COLO829 (cell line): ENCODE measurements around the gene DYNLL1.
"Not testable (repeated sequence)": the region's sequence is repeated elsewhere in the genome, so short reads cannot be mapped to it uniquely, and the experiment has no call there.

Experiments used
- DNase-seq: peaks from one replicate; pipeline ENCODE4 v3.0.0; 2012; ENCODE audit warnings: low spot score

DYNLL1 gene

GRCh38 chr12:120515496-120515895 is 19.6 kb downstream of the DYNLL1 start:
- no peak for DNase-seq

GRCh38 chr12:120519324-120519723 is 23.4 kb downstream of the DYNLL1 start:
- not testable (repeated sequence) for DNase-seq

DNA sequence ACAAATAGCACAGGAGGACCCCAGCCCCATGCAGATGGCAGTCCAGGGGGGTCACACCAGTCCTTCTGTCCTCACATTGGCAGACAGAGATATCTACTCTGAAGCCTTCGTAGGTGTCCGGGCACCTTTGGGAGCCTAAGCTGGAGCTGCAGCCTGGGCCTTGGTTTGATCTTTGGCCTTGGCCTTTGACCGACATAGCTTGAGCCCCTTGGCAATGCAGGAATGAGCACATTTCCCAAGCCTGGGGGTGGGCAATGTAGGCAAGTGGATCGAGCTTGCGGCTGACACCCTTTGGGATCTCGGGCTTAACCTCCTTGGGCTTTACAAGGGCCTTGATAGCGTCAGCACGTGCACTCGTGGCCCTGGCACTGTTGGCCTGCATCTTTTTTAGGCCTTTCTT is 26.7 kb downstream of the DYNLL1 start:
- DNase-seq: no peak

DNA sequence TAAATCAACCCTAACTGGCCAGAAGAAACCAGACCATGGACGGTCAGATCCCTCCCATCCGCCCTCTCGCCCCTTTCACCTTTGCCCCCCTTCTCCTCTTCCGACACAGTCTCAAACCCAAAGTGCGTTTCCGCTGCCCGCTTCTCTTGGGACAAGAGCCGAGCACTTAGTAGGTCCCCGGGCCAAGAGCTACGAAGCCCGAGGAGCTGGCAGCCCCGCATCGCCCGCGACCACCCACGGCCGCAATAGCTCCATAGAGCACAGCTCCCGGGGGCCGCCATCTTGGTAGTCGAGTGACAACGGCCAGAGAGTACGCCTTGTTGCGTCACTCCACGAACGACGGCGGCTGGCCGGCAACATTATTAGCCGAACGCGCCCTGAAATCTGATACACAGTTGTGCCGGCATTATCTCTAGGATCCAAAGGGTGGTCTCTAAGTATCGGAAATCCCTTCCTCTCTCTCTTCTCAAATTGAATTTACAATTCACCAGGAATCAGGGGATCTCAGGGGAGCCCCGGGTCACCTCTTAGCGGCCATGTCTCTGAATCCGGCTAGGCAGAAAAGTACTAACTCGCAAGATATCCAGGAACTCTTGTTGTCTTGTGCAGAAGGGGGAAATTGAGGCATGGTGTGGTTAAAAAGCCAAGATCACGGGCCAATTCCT is 33.1 kb downstream of the DYNLL1 start, which contains the start of gene COQ5:
Gene COQ5 (minus strand): TSS at position 298 of the 665 bp plus-strand sequence. CDS start 17 bp downstream, at position 281.
- DNase-seq: peak; percentile 85

- peak; percentile 43 for DNase-seq
Measured at GRCh38 chr12:120529641-120530417, 33.9 kb downstream of the DYNLL1 start.

DNA sequence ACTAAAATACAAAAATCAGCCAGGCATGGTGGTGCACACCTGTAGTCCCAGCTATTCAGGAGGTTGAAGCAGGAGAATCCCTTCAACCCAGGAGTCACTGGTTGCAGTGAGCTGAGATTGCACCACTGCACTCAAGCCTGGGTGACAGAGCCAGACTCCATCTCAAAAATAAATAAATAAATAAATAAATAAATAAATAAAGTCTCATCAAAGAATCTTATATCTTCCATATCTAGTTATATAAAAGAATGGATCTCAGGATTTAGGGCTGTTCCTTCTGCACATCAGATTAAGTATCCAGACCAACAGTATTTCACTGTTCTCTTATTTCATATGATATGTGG is 34.5 kb downstream of the DYNLL1 start:
- DNase-seq: not testable (repeated sequence)

DNA sequence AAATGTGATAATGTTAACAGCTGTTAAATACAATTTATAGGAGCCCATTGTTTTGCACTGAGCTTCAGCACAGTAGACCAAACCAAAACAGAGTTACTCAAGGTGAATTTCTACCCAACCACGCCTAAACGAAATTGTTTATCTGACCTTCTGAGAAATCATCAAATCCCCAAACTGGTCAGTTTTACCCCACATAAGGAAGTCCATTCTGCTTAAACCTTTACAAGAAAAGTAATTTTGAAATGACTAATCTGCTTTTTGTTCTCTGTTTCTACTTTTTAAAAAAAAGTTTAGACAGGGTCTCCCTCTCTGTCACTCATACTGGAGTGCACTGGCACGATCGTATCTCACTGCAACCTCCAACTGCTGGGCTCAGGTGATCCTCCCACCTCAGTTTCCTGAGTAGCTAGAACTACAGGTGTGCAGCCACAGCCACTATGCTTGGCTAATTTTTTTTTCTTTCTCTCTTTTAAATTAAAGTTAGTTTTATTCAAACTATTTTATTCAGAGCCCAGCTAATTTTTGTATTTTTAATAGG is 36.9 kb downstream of the DYNLL1 start:
- no peak for DNase-seq

- peak; percentile 96 for DNase-seq
Measured at GRCh38 chr12:120534203-120534702, 38.3 kb downstream of the DYNLL1 start, which contains the start of gene RNF10. Gene RNF10, plus strand, starts transcription at chr12:120534356. Its CDS starts 456 bp downstream, at chr12:120534812.

DNA sequence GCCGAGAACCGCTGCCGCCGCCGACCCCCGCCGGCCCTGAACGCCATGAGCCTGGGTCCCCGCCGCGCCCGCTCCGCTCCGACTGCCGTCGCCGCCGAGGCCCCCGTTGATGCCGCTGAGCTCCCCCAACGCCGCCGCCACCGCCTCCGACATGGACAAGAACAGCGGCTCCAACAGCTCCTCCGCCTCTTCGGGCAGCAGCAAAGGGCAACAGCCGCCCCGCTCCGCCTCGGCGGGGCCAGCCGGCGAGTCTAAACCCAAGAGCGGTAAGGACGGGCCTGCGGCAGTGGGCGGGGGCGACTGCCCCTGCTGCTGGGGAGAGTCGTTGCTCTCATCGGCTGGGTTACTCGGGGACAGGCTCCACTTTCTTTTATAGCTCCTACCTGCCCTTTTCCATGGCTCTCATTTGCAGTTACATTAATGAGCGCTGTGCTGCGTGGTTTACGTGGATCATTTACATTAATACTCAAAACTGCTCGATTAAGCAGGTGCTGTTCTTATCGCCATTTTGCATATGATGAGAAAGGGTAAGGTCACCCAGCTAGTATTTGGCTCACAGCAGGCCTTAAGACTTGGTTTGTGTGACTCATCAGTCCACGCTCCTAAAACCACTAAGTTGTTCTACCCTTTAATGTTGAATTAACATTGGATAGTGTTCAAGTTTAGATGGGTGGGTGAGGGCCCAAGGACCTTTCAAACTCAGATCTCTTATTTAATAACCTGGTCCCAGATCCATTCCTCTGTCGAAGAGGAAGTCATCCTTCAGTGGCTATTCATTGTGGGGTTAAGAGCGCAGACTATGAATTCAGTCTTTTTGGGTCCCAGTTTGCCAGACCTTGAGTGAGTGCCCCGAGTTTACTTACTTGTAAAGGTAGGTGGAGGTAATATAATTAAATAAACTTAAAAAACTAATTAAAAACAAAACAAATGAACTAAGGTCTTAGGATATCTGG is 39.1 kb downstream of the DYNLL1 start:
- DNase-seq: peak; percentile 72

DNA sequence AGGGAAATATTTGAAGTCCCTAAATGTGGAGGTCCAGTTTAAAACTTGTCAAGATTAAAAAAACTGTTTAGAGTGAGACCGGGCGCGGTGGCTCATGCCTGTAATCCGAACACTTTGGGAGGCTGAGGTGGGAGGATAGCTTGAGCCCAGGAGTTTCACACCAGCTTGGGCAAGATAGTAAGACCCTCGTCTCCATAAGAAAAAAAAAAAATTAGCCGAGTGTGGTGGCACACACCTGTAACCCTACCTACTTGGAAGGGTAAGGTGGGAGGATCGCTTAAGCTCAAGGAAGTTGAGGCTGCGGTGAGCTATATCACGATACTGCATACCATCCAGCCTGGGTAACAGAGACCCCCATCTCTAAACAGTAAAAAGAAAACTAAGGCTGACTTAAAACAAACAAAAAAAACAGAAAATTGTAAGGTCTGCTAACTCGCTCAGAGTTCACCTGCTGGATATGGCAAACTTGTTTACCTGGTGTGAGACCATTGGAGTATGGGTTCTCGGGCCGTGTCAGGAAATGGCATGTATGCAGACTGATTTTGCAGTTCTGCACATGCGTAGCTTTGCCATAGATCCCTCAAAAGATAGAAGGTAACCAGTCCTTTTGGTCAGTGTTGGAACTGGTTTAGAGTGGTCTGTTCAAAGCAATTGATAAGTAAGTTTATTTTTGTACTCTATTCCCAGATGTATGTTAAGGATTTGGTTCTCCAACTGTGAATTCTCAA is 40.3 kb downstream of the DYNLL1 start:
- DNase-seq: no peak

- DNase-seq: no peak
Measured at GRCh38 chr12:120537856-120538220, 41.9 kb downstream of the DYNLL1 start.

DNA sequence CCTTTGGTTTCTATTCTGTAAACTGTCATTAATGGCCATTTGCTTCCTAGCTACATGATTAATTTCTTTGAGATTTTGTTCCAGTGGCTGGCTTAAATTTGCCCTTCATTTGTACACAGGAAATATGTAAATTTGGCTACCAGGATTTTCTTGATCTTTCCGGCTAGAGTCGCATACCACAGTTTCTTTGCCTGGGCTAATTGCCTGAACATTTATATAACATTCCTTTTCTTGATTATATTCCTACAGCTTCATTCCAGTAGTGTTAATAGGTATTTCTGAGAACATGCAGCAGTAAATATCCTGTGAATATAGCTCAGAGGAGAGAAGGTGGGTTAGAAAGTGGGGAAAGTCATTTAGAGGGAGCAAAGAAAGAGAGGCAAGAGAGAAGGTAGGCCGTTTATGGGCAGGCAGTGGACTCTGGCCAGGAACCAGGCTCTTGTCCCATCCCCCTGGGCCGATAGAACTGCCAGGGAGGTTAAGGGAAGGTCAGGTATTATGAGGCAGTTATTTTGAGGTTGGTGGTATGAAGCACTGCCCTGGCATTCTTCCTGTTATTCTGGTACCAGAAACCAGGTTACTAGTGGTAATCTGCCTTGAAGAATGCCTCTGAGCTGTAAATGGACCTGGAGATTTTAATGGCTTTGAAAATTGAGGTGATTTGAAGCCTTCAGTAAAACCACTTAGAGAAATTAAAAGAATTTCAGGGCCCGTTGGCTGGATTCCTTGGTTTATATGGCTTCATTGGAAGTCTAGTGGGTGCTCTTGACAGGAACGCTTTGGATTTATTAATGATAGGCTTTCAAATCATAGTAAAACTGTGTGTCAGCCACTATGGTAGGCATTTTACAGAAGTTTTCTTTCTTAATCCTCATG is 42.6 kb downstream of the DYNLL1 start:
- no peak for DNase-seq

- DNase-seq: no peak
Measured at GRCh38 chr12:120539303-120539702, 43.4 kb downstream of the DYNLL1 start.

GRCh38 chr12:120540445-120540844 is 44.5 kb downstream of the DYNLL1 start:
- no peak for DNase-seq

DNA sequence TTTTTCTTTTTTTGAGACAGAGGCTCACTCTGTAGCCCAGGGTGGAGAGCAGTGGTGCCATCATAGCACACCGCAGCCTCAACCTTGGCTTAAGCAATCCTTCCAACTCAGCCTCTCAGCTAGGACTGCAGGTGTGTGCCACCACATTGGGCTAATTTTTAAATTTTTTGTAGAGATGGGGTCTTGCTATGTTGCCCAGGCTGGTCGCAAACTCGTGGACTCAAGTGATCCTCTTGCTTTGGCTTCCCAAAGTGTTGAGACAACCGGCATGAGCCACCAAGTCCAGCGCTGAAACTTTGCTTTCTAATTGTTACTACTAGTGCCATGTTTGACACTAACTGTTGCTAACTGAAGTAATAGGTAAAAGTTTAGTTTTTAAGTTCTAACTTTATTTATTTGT is 46.3 kb downstream of the DYNLL1 start:
- no peak for DNase-seq

GRCh38 chr12:120544691-120545090 is 48.8 kb downstream of the DYNLL1 start:
- no peak for DNase-seq

DNA sequence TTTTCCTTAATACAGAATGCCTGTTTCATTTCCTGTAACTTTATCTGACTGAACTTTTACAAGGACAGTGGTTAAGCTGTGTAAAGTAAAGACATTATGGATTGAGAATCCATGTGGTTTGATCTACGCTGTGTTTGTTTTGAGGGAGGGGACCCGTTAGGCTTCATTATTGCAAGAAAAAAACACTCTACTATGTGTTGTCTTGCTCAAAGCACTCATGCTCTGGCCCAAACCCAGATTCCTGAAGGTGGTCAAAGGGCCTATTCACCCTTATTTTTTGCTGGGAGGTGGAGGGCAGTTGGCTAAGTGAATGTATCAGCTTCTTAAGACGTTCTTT is 50.1 kb downstream of the DYNLL1 start:
- DNase-seq: peak; percentile 50
